Frontal cortex (tissue), 4 donors: Measurements from ENCODE around the gene COL9A3. TPM values are rescaled to one million over a fixed set of nuclear protein-coding genes. Genes with fewer than 3 reads are reported as not detected.

ENCODE experiments used
- DNase-seq, 2 donors: peaks; one replicate each; pipeline ENCODE4 v3.0.0; 2012; ENCODE audit warnings: low spot score in 2 of 2
- FAIRE-seq: peaks from 2 replicates; lab custom pipeline; 2012; peaks lifted over from hg19 to GRCh38; lab: Jason Lieb, UNC
- total RNA-seq: library from RNA; depleted of rRNA; stranded (reverse); fragments of >200 nt; gene quantifications from one replicate; pipeline ENCODE4 v1.2.3, GENCODE V29; 2014
- donor health status: control.
- donor health status: control.
- donor health status: control.

COL9A3 gene
- total RNA-seq, 1 donor from 2014 or later: 10.2 TPM

- no peak for DNase-seq
- no peak for FAIRE-seq
Observed at GRCh38 chr20:62820962-62821725, 4.3 kb downstream of the COL9A3 start.

- FAIRE-seq: no peak
- no peak for DNase-seq
Observed at GRCh38 chr20:62821726-62822210, 4.9 kb downstream of the COL9A3 start.

- FAIRE-seq: no peak
- no peak for DNase-seq
Observed at GRCh38 chr20:62822239-62822787, 5.5 kb downstream of the COL9A3 start.

GRCh38 chr20:62822788-62823651 lies 6.2 kb downstream of the COL9A3 start:
- FAIRE-seq (no peak), DNase-seq (no peak)

- FAIRE-seq: no peak
- no peak for DNase-seq
Observed at GRCh38 chr20:62823688-62824475, 7.0 kb downstream of the COL9A3 start.

- DNase-seq: no peak
- FAIRE-seq: no peak
Observed at GRCh38 chr20:62824476-62825332, 7.9 kb downstream of the COL9A3 start.

GRCh38 chr20:62825333-62825985 lies 8.6 kb downstream of the COL9A3 start:
- FAIRE-seq (no peak), DNase-seq (no peak)

- FAIRE-seq: no peak
Observed at GRCh38 chr20:62825986-62826645, 9.3 kb downstream of the COL9A3 start.

GRCh38 chr20:62826646-62827310 lies 9.9 kb downstream of the COL9A3 start:
- no peak for FAIRE-seq
- DNase-seq: no peak

More at GRCh38 chr20:62825986-62826645, 9.3 kb downstream of the COL9A3 start:
- DNase-seq: no peak

GRCh38 chr20:62827311-62828038 lies 10.6 kb downstream of the COL9A3 start:
- DNase-seq (no peak), FAIRE-seq (no peak)

- FAIRE-seq (no peak), DNase-seq (no peak)
Observed at GRCh38 chr20:62828051-62828450, 11.2 kb downstream of the COL9A3 start.

- DNase-seq: no peak
- no peak for FAIRE-seq
Observed at GRCh38 chr20:62828511-62829230, 11.8 kb downstream of the COL9A3 start.

- FAIRE-seq (no peak), DNase-seq (no peak)
Observed at GRCh38 chr20:62829231-62830230, 12.7 kb downstream of the COL9A3 start.

GRCh38 chr20:62830251-62830650 lies 13.4 kb downstream of the COL9A3 start:
- no peak for FAIRE-seq

GRCh38 chr20:62830821-62831220 lies 14.0 kb downstream of the COL9A3 start:
- FAIRE-seq (no peak), DNase-seq (no peak)

More at GRCh38 chr20:62830251-62830650, 13.4 kb downstream of the COL9A3 start:
- DNase-seq: no peak
